ENCODE results near the gene ITPR2. TPM values are rescaled to one million over a fixed set of nuclear protein-coding genes. Genes with fewer than 3 reads are reported as not detected.

ITPR2 gene
- 1.3 TPM for polyA plus RNA-seq (2012; ENCODE audit: insufficient read length, low read depth)

DNA sequence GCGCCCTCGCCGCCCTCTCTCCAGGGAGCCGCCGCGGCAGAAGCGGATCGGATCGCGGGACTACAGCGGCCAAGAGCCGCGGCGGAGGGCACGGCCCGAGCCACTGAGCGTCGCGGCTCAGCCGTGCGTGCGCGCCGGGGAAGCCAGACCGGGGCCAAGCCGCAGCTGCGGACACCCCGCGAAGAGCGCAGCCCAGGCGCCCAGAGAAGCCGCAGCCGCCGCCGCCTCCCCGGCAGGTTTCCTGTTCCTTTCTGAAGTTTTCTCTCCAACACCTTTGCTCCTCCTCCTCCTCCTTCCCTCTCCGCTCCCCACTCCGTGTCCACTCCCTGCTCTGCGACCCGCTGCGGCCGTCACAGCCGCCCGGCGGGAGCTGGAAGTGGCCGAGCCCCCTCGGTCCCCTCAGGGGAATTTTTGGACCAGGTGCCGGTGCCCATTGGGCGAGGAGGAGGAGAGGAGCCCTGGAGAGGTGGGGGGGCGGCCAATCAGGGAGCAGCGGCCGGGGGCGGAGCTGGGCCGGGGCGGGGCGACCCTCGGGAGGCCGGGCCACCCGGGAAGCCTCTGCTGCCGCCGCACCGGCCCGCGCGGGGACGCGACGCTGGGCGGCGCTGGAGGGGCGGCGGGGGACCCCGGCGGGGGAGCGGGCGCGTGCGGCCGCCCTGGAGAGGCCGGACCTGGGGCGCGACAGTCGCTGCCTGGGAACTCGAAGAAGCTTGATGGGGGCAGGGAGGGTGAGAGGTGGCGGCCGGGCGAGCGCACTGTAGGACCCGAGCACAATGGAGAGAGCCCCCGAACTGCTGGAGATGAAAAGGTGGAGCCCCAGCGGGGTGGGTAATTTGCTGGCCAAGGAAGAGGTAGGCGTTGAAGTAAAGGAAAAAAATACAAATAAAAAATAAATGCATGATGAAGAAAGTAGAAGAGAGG is at the start of gene ITPR2:
Gene ITPR2, minus strand, starts transcription at position 373 of the 921 bp plus-strand sequence. CDS start 413 bp downstream, outside the sequence.
- TF ChIP-seq SIN3A (IDR thresholded peaks at IDR 0.05; ENCODE audit: borderline replicate concordance, insufficient read depth, low read length) (peak; percentile 70; the same call in 1 of the 2 replicates), TAF1 (IDR thresholded peaks at IDR 0.05; ENCODE audit: borderline replicate concordance, insufficient read depth, low read length) (no peak), POLR2AphosphoS5 (IDR thresholded peaks at IDR 0.05; ENCODE audit: low read depth, low read length) (peak; percentile 67)
- TF ChIP-seq, protein P1, sequence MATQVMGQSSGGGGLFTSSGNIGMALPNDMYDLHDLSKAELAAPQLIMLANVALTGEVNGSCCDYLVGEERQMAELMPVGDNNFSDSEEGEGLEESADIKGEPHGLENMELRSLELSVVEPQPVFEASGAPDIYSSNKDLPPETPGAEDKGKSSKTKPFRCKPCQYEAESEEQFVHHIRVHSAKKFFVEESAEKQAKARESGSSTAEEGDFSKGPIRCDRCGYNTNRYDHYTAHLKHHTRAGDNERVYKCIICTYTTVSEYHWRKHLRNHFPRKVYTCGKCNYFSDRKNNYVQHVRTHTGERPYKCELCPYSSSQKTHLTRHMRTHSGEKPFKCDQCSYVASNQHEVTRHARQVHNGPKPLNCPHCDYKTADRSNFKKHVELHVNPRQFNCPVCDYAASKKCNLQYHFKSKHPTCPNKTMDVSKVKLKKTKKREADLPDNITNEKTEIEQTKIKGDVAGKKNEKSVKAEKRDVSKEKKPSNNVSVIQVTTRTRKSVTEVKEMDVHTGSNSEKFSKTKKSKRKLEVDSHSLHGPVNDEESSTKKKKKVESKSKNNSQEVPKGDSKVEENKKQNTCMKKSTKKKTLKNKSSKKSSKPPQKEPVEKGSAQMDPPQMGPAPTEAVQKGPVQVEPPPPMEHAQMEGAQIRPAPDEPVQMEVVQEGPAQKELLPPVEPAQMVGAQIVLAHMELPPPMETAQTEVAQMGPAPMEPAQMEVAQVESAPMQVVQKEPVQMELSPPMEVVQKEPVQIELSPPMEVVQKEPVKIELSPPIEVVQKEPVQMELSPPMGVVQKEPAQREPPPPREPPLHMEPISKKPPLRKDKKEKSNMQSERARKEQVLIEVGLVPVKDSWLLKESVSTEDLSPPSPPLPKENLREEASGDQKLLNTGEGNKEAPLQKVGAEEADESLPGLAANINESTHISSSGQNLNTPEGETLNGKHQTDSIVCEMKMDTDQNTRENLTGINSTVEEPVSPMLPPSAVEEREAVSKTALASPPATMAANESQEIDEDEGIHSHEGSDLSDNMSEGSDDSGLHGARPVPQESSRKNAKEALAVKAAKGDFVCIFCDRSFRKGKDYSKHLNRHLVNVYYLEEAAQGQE (IDR thresholded peaks at IDR 0.05; ENCODE audit: insufficient read depth in 1 of 2, low read depth in 2 of 2, low read length in 2 of 2): no peak

DNA sequence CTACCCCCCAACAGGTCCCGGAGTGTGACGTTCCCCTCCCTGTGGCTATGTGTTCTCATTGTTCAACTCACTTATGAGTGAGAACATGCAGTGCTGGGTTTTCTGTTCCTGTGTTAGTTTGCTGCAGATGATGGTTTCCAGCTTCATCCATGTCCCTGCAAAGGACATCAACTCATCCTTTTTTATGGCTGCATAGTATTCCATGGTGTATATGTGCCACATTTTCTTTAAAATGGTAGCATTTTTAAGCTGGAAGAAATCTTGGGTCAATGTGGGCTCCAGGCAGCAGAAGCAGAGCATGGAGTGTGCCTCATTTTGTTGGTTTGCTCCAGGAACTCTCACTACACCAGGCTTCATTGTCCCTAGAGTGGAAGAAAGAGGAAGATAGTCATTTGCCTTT is 47.6 kb upstream of the ITPR2 start:
- TF ChIP-seq POLR2AphosphoS5 (IDR thresholded peaks at IDR 0.05; ENCODE audit: low read depth, low read length): no peak
- no peak for TF ChIP-seq TAF1 (IDR thresholded peaks at IDR 0.05; ENCODE audit: borderline replicate concordance, insufficient read depth, low read length)
- no peak for TF ChIP-seq FOXP2 (optimal IDR thresholded peaks at IDR 0.05; ENCODE audit: borderline replicate concordance, extremely low read depth, extremely low read length, insufficient read depth)
- TF ChIP-seq SIN3A (IDR thresholded peaks at IDR 0.05; ENCODE audit: borderline replicate concordance, insufficient read depth, low read length): no peak
- TF ChIP-seq, protein P1 (IDR thresholded peaks at IDR 0.05; ENCODE audit: insufficient read depth in 1 of 2, low read depth in 2 of 2, low read length in 2 of 2): no peak

DNA sequence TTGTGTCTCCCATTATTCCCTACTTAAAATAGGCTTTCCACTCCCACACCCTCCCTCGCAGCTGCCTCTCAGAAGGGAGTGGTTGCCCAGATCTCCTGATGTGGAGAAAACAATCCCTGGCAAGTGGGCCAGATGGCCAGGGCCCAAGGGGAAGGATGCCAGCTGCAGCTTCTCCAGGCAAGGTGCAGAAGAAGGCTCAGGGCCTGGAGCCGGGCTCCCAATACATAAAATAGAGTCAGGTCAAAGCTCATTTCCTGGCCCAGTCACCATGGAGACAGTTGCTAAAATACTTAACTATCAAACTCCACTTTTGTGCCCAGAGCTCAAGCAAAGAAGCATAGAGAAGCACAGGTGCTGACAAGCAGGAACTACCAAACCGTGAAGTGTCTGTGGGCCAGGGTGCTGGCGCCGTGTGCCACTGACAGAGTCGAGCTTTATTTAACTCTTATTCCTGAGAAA is 45.7 kb upstream of the ITPR2 start:
- no peak for TF ChIP-seq SIN3A (IDR thresholded peaks at IDR 0.05; ENCODE audit: borderline replicate concordance, insufficient read depth, low read length)
- no peak for TF ChIP-seq TAF1 (IDR thresholded peaks at IDR 0.05; ENCODE audit: borderline replicate concordance, insufficient read depth, low read length)
- no peak for TF ChIP-seq POLR2AphosphoS5 (IDR thresholded peaks at IDR 0.05; ENCODE audit: low read depth, low read length)
- TF ChIP-seq, protein P1 (IDR thresholded peaks at IDR 0.05; ENCODE audit: insufficient read depth in 1 of 2, low read depth in 2 of 2, low read length in 2 of 2): no peak
- TF ChIP-seq FOXP2 (optimal IDR thresholded peaks at IDR 0.05; ENCODE audit: borderline replicate concordance, extremely low read depth, extremely low read length, insufficient read depth): no peak

DNA sequence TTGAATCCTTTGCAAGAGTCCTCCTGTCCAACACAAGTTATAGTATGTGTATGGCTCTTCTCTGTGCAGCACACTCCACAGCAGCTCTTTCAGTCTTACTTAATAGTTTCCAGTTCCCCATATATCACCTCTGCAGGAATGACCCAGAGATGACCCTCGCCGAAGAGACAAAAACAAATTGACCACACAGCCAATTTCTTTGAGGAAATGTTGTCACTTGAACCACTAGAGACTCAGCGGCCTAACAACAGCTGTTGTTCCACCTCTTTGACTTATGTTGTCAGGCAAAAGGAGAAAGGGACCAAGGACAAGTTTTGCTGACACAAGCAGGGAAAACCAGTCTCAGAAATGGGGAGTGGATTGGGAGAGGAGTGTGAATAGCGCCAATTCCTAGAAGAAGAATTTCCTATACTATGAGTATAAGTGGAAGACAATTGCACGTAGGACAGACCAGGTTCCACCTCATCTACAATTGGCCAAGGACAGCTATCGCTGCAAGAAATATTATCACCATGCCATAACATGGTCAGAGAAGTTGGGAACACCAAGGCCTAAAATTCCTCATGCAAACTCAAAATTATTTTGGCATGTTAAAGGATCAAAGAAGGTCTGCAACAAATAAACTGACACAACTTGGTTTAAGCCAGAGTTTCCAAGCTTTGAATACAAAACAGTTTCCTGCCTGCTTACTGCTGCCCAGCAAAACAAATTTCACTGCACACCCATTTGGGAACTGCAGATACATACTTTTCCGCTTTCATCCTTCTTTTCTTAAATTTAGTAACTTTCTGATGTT is 41.7 kb upstream of the ITPR2 start:
- TF ChIP-seq TAF1 (IDR thresholded peaks at IDR 0.05; ENCODE audit: borderline replicate concordance, insufficient read depth, low read length) (no peak), SIN3A (IDR thresholded peaks at IDR 0.05; ENCODE audit: borderline replicate concordance, insufficient read depth, low read length) (no peak), FOXP2 (optimal IDR thresholded peaks at IDR 0.05; ENCODE audit: borderline replicate concordance, extremely low read depth, extremely low read length, insufficient read depth) (no peak), POLR2AphosphoS5 (IDR thresholded peaks at IDR 0.05; ENCODE audit: low read depth, low read length) (no peak)
- TF ChIP-seq, protein P1 (IDR thresholded peaks at IDR 0.05; ENCODE audit: insufficient read depth in 1 of 2, low read depth in 2 of 2, low read length in 2 of 2): no peak

Data from PFSK-1 (cell line).